Colonic mucosa (tissue), 4 donors: ENCODE data around the gene HIP1. TPM values are rescaled to one million over a fixed set of nuclear protein-coding genes. Genes with fewer than 3 reads are reported as not detected.

Experiments used
- DNase-seq: peaks from one replicate; pipeline ENCODE4 v3.0.0-alpha.2; 2020
- H3K27ac ChIP-seq: fragments of 200-600 bp; one replicate; pipeline ENCODE4 v1.8.0; 2021
- H3K27me3 ChIP-seq: fragments of 200-600 bp; one replicate; pipeline ENCODE4 v1.8.0; 2021
- H3K36me3 ChIP-seq: fragments of 200-600 bp; one replicate; pipeline ENCODE4 v1.8.0; 2021
- H3K4me1 ChIP-seq: fragments of 200-600 bp; one replicate; pipeline ENCODE4 v1.8.0; 2021; ENCODE audit warnings: mild to moderate bottlenecking
- H3K4me3 ChIP-seq: fragments of 200-600 bp; one replicate; pipeline ENCODE4 v1.8.0; 2021
- H3K9ac ChIP-seq, 2 donors: one replicate each; pipeline ENCODE4 v1.7.0; 2013; ENCODE audit warnings: control low read depth in 2 of 2, low read depth in 2 of 2, low read length in 2 of 2
- H3K9me3 ChIP-seq: fragments of 200-600 bp; one replicate; pipeline ENCODE4 v1.8.0; 2021
- CTCF ChIP-seq: fragments of 200-600 bp; IDR thresholded peaks from one replicate; pipeline ENCODE4 v1.8.0; 2022; ENCODE audit warnings: antibody characterized with exemption, mild to moderate bottlenecking
- intact Hi-C: fragments of 100-400 bp; cut with DNase I; formaldehyde crosslinking; loops from one replicate; pipeline ENCODE4 v1.14.1; 2022
- total RNA-seq, 2 donors: library from RNA; stranded (reverse); fragmentation: NEBNext Ultra II Directional in 1 of 2; extraction: Animal tissue kit (Norgen Biotek cat#: 25700) in 1 of 2; gene quantifications; one replicate each; pipeline ENCODE4 v1.2.1, GENCODE V29; 2021
- donor health status: healthy.
- donor health status: DM: no; HTN: no; CAD: no.
- donor health status: DM: no; HTN: no; CAD: no.

Gene HIP1
- total RNA-seq, 2 donors from 2014 or later: 4.8 to 5.5 TPM

DNA sequence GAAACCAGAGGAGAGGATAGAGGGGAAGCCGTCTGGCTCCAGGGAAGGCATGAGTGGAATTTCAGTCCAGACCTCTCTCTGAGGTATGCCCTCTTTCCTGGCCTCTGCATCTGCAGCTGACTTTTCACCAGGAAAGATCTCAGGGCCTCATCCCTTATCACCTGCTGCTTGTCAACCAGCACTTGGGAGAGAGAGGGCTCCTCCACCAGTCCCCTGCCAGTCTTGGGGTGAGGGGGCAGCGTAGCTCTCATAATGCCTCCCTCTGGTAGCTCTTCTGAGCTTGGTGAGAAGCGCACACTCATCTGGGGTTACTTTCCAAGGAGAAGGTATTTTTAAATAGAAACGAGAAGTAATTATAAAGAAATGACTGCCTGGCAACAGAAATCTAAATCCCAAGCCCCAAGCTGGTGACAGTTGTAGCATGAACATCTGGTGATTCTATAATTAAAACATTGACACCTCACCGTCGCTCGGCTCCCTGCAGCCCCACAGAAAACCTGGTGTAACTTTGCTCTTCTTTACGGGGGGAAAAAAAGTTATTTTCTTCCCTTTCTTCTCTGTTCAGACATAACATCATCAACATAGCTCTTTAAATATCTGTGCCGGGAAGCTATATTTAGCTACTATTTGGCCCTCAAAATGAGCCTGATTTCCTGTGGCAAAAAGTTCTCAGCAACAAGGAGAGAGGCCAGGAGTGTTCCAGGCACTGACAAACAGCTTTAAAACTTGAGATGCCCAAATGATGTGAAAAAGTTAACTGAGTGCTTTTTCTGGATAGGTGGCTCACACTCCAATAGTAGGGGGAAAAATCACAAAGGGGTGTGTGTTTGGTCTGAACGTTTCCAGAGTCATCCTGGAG lies 26.9 kb downstream of the HIP1 start:
- no peak overlapping the region for H3K4me3 ChIP-seq
- no peak overlapping the region for H3K9ac ChIP-seq
- no peaks in the 10 kb centered on the region for H3K27me3 ChIP-seq
- H3K9me3 ChIP-seq: no peaks in the 10 kb centered on the region
- no peak for DNase-seq
- no peak overlapping the region for H3K27ac ChIP-seq
- intact Hi-C loops: no loop called here
- H3K4me1 ChIP-seq: no peaks in the 10 kb centered on the region
- no peak for TF ChIP-seq CTCF
- H3K36me3 ChIP-seq: no peaks in the 10 kb centered on the region

- intact Hi-C loops: no loop called here
- no peaks in the 10 kb centered on the region for H3K36me3 ChIP-seq
- H3K9ac ChIP-seq: no peak overlapping the region
- no peaks in the 10 kb centered on the region for H3K27me3 ChIP-seq
- H3K4me1 ChIP-seq: no peaks in the 10 kb centered on the region
- no peak overlapping the region for H3K4me3 ChIP-seq
- H3K27ac ChIP-seq: no peak overlapping the region
- no peaks in the 10 kb centered on the region for H3K9me3 ChIP-seq
- TF ChIP-seq CTCF: no peak
- DNase-seq: no peak
These were observed 27.7 kb downstream of the HIP1 start for GRCh38 chr7:75711076-75711475.

DNA sequence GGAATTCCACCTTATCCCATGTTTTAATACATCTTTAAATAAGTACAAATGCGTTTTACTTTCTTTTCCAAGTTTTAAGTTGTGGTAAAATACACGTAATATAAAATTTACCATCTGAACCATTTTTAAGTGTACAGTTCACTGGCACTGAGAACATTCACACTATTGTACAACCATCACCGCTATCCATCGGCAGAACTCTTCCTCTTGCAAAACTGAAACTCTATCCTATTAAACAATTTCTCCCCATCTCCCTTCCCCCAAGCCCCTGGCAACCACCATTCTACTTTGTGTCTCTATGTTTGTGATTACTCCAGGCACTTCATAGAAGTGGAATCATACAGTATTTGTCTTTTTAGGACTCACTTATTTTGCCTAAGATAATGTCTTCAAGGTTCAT lies 33.8 kb downstream of the HIP1 start:
- Histone ChIP-seq H3K27ac (no peak overlapping the region), H3K4me1 (no peaks in the 10 kb centered on the region), H3K36me3 (no peaks in the 10 kb centered on the region), H3K9me3 (no peaks in the 10 kb centered on the region), H3K9ac (no peak overlapping the region), H3K27me3 (no peaks in the 10 kb centered on the region), H3K4me3 (no peak overlapping the region)
- intact Hi-C loops: no loop called here
- TF ChIP-seq CTCF: no peak
- DNase-seq: no peak

DNA sequence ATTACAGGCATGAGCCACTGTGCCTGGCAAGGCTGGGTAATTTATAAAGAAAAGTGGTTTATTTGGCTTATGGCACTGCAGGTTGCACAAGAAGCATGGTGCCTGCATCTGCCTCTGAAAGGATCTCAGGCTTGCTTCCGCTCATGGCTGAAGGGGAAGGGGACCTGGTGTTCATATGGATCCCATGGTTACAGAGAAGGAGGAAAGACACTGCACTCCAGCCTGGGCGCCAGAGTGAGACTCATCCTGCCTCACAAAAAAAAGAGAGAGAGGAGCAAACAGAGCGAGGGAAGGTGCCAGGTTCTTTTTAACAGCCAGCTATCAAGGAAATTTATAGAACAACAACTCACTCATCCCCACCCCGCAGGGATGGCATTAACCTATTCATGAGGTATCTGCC lies 36.2 kb downstream of the HIP1 start:
- H3K9me3 ChIP-seq: no peaks in the 10 kb centered on the region
- no peaks in the 10 kb centered on the region for H3K36me3 ChIP-seq
- H3K27me3 ChIP-seq: no peaks in the 10 kb centered on the region
- H3K4me1 ChIP-seq: no peaks in the 10 kb centered on the region
- TF ChIP-seq CTCF: no peak
- no peak overlapping the region for H3K9ac ChIP-seq
- no peak overlapping the region for H3K27ac ChIP-seq
- intact Hi-C loops: no loop called here
- H3K4me3 ChIP-seq: no peak overlapping the region
- DNase-seq: no peak

GRCh38 chr7:75699993-75700392 lies 38.7 kb downstream of the HIP1 start:
- Histone ChIP-seq H3K9ac (no peak overlapping the region), H3K4me3 (no peak overlapping the region), H3K9me3 (no peaks in the 10 kb centered on the region), H3K4me1 (no peaks in the 10 kb centered on the region), H3K27me3 (no peaks in the 10 kb centered on the region), H3K36me3 (no peaks in the 10 kb centered on the region), H3K27ac (no peak overlapping the region)
- no peak for DNase-seq
- no peak for TF ChIP-seq CTCF
- intact Hi-C loops: no loop called here
